ENCODE results near the gene TMEM163.
"Not testable (repeated sequence)": the region's sequence is repeated elsewhere in the genome, so short reads cannot be mapped to it uniquely, and the experiment has no call there.

The TMEM163 gene

GRCh38 chr2:134500211-134500935, 218.4 kb downstream of the TMEM163 start:
- TF ChIP-seq GATA1 (IDR thresholded peaks at IDR 0.05; ENCODE audit: low read depth, low read length) (no peak), POLR2A (IDR thresholded peaks at IDR 0.05; ENCODE audit: low read length) (no peak)
- DNase-seq, result no peak

GRCh38 chr2:134499307-134499926, 219.4 kb downstream of the TMEM163 start:
- no peak for DNase-seq

GRCh38 chr2:134498654-134499053, 220.1 kb downstream of the TMEM163 start:
- no peak for TF ChIP-seq POLR2A (IDR thresholded peaks at IDR 0.05; ENCODE audit: low read length)
- no peak for TF ChIP-seq GATA1 (IDR thresholded peaks at IDR 0.05; ENCODE audit: low read depth, low read length)
- no peak for DNase-seq

More at GRCh38 chr2:134499307-134499926, 219.4 kb downstream of the TMEM163 start:
- TF ChIP-seq POLR2A (IDR thresholded peaks at IDR 0.05; ENCODE audit: low read length) (no peak), GATA1 (IDR thresholded peaks at IDR 0.05; ENCODE audit: low read depth, low read length) (no peak)

- TF ChIP-seq GATA1 (IDR thresholded peaks at IDR 0.05; ENCODE audit: low read depth, low read length) (no peak), POLR2A (IDR thresholded peaks at IDR 0.05; ENCODE audit: low read length) (no peak)
- no peak for DNase-seq
Measured at GRCh38 chr2:134493797-134494196, 225.0 kb downstream of the TMEM163 start.

- no peak for DNase-seq
- TF ChIP-seq POLR2A (IDR thresholded peaks at IDR 0.05; ENCODE audit: low read length) (no peak), GATA1 (IDR thresholded peaks at IDR 0.05; ENCODE audit: low read depth, low read length) (no peak)
Measured at GRCh38 chr2:134491771-134492441, 226.9 kb downstream of the TMEM163 start.

- TF ChIP-seq GATA1 (IDR thresholded peaks at IDR 0.05; ENCODE audit: low read depth, low read length) (no peak), POLR2A (IDR thresholded peaks at IDR 0.05; ENCODE audit: low read length) (no peak)
- no peak for DNase-seq
Measured at GRCh38 chr2:134491022-134491421, 227.8 kb downstream of the TMEM163 start.

GRCh38 chr2:134490559-134490958, 228.2 kb downstream of the TMEM163 start:
- DNase-seq, result no peak
- TF ChIP-seq POLR2A (IDR thresholded peaks at IDR 0.05; ENCODE audit: low read length) (no peak), GATA1 (IDR thresholded peaks at IDR 0.05; ENCODE audit: low read depth, low read length) (no peak)

- DNase-seq, result no peak
- no peak for TF ChIP-seq GATA1 (IDR thresholded peaks at IDR 0.05; ENCODE audit: low read depth, low read length)
- no peak for TF ChIP-seq POLR2A (IDR thresholded peaks at IDR 0.05; ENCODE audit: low read length)
Measured at GRCh38 chr2:134489732-134490384, 228.9 kb downstream of the TMEM163 start.

- no peak for DNase-seq
- TF ChIP-seq GATA1 (IDR thresholded peaks at IDR 0.05; ENCODE audit: low read depth, low read length) (no peak), POLR2A (IDR thresholded peaks at IDR 0.05; ENCODE audit: low read length) (no peak)
Measured at GRCh38 chr2:134482766-134483340, 235.9 kb downstream of the TMEM163 start.

- no peak for DNase-seq
- no peak for TF ChIP-seq GATA1 (IDR thresholded peaks at IDR 0.05; ENCODE audit: low read depth, low read length)
- TF ChIP-seq POLR2A (IDR thresholded peaks at IDR 0.05; ENCODE audit: low read length), result no peak
Measured at GRCh38 chr2:134482131-134482723, 236.6 kb downstream of the TMEM163 start.

GRCh38 chr2:134479696-134480330, 239.0 kb downstream of the TMEM163 start:
- no peak for TF ChIP-seq POLR2A (IDR thresholded peaks at IDR 0.05; ENCODE audit: low read length)
- TF ChIP-seq GATA1 (IDR thresholded peaks at IDR 0.05; ENCODE audit: low read depth, low read length), result no peak
- DNase-seq, result no peak

GRCh38 chr2:134476982-134477381, 241.8 kb downstream of the TMEM163 start:
- DNase-seq, result not testable (repeated sequence)

GRCh38 chr2:134470561-134471168, 248.1 kb downstream of the TMEM163 start:
- TF ChIP-seq POLR2A (IDR thresholded peaks at IDR 0.05; ENCODE audit: low read length), result no peak
- no peak for TF ChIP-seq GATA1 (IDR thresholded peaks at IDR 0.05; ENCODE audit: low read depth, low read length)

More at GRCh38 chr2:134470561-134471168, 248.1 kb downstream of the TMEM163 start:
- no peak for DNase-seq
